Hepatocyte (in vitro differentiated cells): ENCODE data around the gene PTPRU. TPM values are rescaled to one million over a fixed set of nuclear protein-coding genes. Genes with fewer than 3 reads are reported as not detected.

Source experiments
- DNase-seq: peaks from one replicate; pipeline ENCODE4 v3.0.0-alpha.2; 2016; ENCODE audit warnings: low spot score
- H2AFZ ChIP-seq: fragments of 200-600 bp; sonication (generic); 2 replicates; pipeline ENCODE4 v1.6.0; 2016; ENCODE audit warnings: antibody characterized with exemption, mild to moderate bottlenecking
- H3K27ac ChIP-seq: fragments of 200-600 bp; sonication (generic); 2 replicates; pipeline ENCODE4 v1.5.1; 2016; ENCODE audit warnings: mild to moderate bottlenecking
- H3K27me3 ChIP-seq: fragments of 200-600 bp; sonication (generic); 2 replicates; pipeline ENCODE4 v1.6.1; 2016
- H3K36me3 ChIP-seq: fragments of 200-600 bp; sonication (generic); replicated peaks from 2 replicates; pipeline ENCODE4 v1.5.1; 2016; ENCODE audit warnings: low read depth; ENCODE audit not compliant: insufficient read depth
- H3K4me1 ChIP-seq: fragments of 200-600 bp; sonication (generic); 2 replicates; pipeline ENCODE4 v1.5.1; 2016; ENCODE audit warnings: mild to moderate bottlenecking, moderate library complexity; ENCODE audit not compliant: insufficient read depth
- H3K4me2 ChIP-seq: fragments of 200-600 bp; sonication (generic); 2 replicates; pipeline ENCODE4 v1.6.0; 2016
- H3K4me3 ChIP-seq: fragments of 200-600 bp; sonication (generic); 2 replicates; pipeline ENCODE4 v1.5.1; 2016; ENCODE audit warnings: mild to moderate bottlenecking
- H3K79me2 ChIP-seq: fragments of 200-600 bp; sonication (generic); 2 replicates; pipeline ENCODE4 v1.6.0; 2017; ENCODE audit warnings: mild to moderate bottlenecking
- H3K9me2 ChIP-seq: fragments of 200-600 bp; sonication (generic); replicated peaks from 2 replicates; pipeline ENCODE4 v1.6.0; 2017; ENCODE audit warnings: mild to moderate bottlenecking; ENCODE audit not compliant: insufficient read depth
- H3K9me3 ChIP-seq: fragments of 200-600 bp; sonication (generic); 2 replicates; pipeline ENCODE4 v1.5.1; 2016; ENCODE audit warnings: low read depth, mild to moderate bottlenecking
- H4K20me1 ChIP-seq: fragments of 200-600 bp; sonication (generic); 2 replicates; pipeline ENCODE4 v1.6.0; 2016; ENCODE audit warnings: mild to moderate bottlenecking; ENCODE audit not compliant: insufficient read depth, poor library complexity, severe bottlenecking
- CTCF ChIP-seq: fragments of 200-600 bp; sonication (generic); IDR thresholded peaks from 2 replicates; pipeline ENCODE4 v1.5.1; 2016; ENCODE audit warnings: antibody characterized with exemption, mild to moderate bottlenecking; ENCODE audit not compliant: poor library complexity
- EZH2 ChIP-seq: fragments of 200-600 bp; sonication (generic); IDR thresholded peaks from 2 replicates; pipeline ENCODE4 v1.6.1; 2016; ENCODE audit warnings: antibody characterized with exemption, mild to moderate bottlenecking, borderline replicate concordance
- EZH2phosphoT487 ChIP-seq: fragments of 200-600 bp; sonication (generic); IDR thresholded peaks from one replicate; pipeline ENCODE4 v1.6.1; 2018; ENCODE audit warnings: antibody characterized with exemption, mild to moderate bottlenecking, low read depth, moderate library complexity; ENCODE audit not compliant: unreplicated experiment, severe bottlenecking
- WGBS: methylation state at CpG from one replicate; pipeline ENCODE4 v1.1.6; 2016; ENCODE audit warnings: low lambda C conversion rate; ENCODE audit errors: missing lambda C conversion rate; 5-methylcytosine and 5-hydroxymethylcytosine counted together
- polyA plus RNA-seq: library from polyadenylated mRNA; unstranded; fragments of >200 nt; fragmentation: Nextera tagmentation; extraction: Ambion mirVana; gene quantifications from 2 replicates; pipeline ENCODE4 v1.2.1, GENCODE V29; 2016
- total RNA-seq: library from RNA; depleted of rRNA; stranded (reverse); fragments of >200 nt; gene quantifications from 2 replicates; pipeline ENCODE4 v1.2.3, GENCODE V29; 2014

Gene PTPRU
- total and polyA plus RNA-seq, 2 experiments from 2014 or later = 34.3 to 38.7 TPM

- Histone ChIP-seq H2AFZ (no peak overlapping the region), H3K4me1 (no peaks in the 10 kb centered on the region), H3K27ac (no peak overlapping the region), H3K9me3 (no peaks in the 10 kb centered on the region), H3K4me3 (no peak overlapping the region), H3K79me2 (no peaks in the 10 kb centered on the region), H3K4me2 (no peak overlapping the region), H4K20me1 (no peaks in the 10 kb centered on the region), H3K9me2 (no peaks in the 10 kb centered on the region), H3K27me3 (no peaks in the 10 kb centered on the region), H3K36me3 (no peaks in the 10 kb centered on the region)
- DNase-seq = no peak
- TF ChIP-seq EZH2 = no peak
- TF ChIP-seq CTCF = no peak
- no peak for TF ChIP-seq EZH2phosphoT487
- WGBS = 98% methylated on average over 9 of the region's 9 CpGs
These were observed 91.1 kb downstream of the PTPRU start for GRCh38 chr1:29327223-29327935.

GRCh38 chr1:29329022-29329775, 92.9 kb downstream of the PTPRU start:
- H3K36me3 ChIP-seq = no peaks in the 10 kb centered on the region
- 93% methylated on average over 9 of the region's 9 CpGs for WGBS
- no peaks in the 10 kb centered on the region for H3K9me2 ChIP-seq
- no peak for TF ChIP-seq CTCF
- TF ChIP-seq EZH2 = no peak
- no peak for TF ChIP-seq EZH2phosphoT487
- H3K9me3 ChIP-seq = no peaks in the 10 kb centered on the region
- no peaks in the 10 kb centered on the region for H4K20me1 ChIP-seq
- H2AFZ ChIP-seq = no peak overlapping the region
- H3K4me1 ChIP-seq = no peaks in the 10 kb centered on the region
- H3K27me3 ChIP-seq = peaks cover 3% of the 10 kb centered on the region
- no peak overlapping the region for H3K4me2 ChIP-seq
- DNase-seq = no peak
- H3K79me2 ChIP-seq = no peaks in the 10 kb centered on the region
- H3K27ac ChIP-seq = no peak overlapping the region
- no peak overlapping the region for H3K4me3 ChIP-seq

GRCh38 chr1:29330089-29330488, 93.8 kb downstream of the PTPRU start:
- H3K9me3 ChIP-seq = no peaks in the 10 kb centered on the region
- TF ChIP-seq EZH2 = no peak
- no peak for TF ChIP-seq EZH2phosphoT487
- no peak for TF ChIP-seq CTCF
- H3K27me3 ChIP-seq = peaks cover 3% of the 10 kb centered on the region
- DNase-seq = no peak
- no peaks in the 10 kb centered on the region for H4K20me1 ChIP-seq
- WGBS = 88% methylated on average over 2 of the region's 2 CpGs
- no peaks in the 10 kb centered on the region for H3K4me1 ChIP-seq
- H2AFZ ChIP-seq = no peak overlapping the region
- H3K36me3 ChIP-seq = no peaks in the 10 kb centered on the region
- H3K27ac ChIP-seq = no peak overlapping the region
- no peak overlapping the region for H3K4me2 ChIP-seq
- H3K4me3 ChIP-seq = no peak overlapping the region
- no peaks in the 10 kb centered on the region for H3K79me2 ChIP-seq
- no peaks in the 10 kb centered on the region for H3K9me2 ChIP-seq
